ENCODE results near the gene ALX1.

The ALX1 gene

DNA sequence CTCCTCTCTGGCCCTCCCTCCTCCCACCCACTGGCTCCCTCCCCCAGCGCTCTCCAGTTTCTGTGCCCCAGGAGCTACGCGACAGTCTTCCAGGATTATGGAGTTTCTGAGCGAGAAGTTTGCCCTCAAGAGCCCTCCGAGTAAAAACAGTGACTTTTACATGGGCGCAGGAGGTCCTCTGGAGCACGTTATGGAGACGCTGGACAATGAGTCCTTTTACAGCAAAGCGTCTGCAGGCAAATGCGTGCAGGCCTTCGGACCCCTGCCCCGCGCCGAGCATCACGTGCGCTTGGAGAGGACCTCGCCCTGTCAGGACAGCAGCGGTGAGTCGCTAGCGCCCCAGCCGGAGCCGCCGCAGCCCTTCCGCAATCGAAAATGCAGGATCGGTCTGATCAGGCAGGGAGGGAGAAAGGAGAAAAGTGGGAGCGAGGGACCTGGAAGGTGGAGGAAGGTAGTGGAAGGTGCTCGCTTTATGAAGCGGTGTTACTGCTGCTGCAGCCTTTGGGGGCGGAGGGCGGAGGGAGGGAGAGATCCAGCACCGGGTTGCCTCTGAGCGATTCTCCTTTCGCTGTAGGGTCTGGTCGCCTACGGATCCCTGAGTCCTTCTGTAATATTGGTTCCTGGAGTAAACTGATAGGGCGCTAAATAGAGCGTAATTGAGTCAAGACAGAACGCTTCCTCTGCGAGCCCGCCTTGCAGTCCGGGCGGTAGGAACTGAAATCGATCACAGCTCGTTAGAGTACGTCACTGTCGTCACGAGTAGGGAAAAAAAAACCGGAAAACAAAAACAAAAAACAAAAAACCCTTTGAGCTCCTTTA is at the start of gene ALX1:
TSS of gene ALX1 (plus strand) at position 56 of the 819 bp plus-strand sequence. CDS start at position 98, 42 bp downstream.
- DNase-seq (ENCODE audit: low read depth, low spot score) = peak; percentile 57

DNA sequence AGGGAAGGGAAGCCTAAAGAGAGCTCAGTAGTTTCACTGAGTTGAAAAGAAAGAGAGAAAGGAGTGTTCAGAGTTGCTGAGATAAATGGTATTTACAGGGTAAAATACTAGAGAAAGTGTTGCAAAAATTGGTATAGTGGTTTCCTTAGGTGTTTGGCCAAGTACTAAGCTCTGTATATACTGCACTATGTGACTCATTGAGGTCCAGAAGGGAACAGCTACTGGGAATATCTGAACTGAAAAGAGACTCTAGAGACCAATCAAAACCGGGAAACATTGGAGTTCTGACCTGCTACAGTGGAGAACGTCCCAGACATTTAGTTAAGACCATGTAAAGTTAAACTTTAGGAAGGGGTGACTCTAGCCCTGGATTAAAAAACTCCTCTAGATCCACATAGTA is 42.7 kb upstream of the ALX1 start:
- no peak for DNase-seq (ENCODE audit: low read depth, low spot score)

DNA sequence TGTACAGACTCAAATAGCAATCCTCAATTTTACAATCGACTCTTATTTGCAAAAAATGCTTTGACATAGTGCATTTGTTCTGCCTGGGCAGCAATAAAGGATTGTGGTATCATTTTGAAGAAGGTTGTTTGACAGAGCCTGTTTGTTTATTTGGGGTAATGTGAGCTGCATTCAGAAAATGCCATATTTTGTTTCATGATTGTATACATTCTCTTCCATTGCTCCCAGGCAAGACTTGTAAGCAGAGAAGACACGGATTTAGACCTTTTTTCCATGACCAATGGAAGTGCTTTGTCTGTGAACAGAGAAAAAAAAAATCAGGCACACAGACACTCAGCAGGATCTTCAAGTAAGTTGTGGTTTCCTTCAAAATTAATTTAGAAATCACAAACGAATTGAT is 35.5 kb upstream of the ALX1 start:
- no peak for DNase-seq (ENCODE audit: low read depth, low spot score)

DNA sequence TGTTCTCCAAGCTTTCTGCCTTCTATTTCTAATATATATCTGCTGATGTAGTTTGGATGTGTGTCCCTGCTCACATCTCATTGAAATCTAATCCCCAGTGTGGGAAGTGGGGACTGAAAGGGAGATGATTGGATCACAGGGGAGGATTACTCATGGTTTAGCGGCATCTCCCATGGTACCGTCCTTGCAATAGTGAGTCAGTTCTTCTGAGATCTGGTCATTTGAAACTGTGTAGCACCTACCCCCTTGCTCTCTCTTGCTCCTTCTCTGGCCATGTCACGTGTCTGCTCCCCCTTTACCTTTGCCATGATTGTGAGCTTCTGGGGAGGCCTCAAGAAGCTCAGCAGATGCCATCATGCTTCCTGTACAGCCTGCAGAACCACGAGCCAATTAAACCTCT is 26.2 kb upstream of the ALX1 start:
- DNase-seq (ENCODE audit: low read depth, low spot score) = no peak

DNA sequence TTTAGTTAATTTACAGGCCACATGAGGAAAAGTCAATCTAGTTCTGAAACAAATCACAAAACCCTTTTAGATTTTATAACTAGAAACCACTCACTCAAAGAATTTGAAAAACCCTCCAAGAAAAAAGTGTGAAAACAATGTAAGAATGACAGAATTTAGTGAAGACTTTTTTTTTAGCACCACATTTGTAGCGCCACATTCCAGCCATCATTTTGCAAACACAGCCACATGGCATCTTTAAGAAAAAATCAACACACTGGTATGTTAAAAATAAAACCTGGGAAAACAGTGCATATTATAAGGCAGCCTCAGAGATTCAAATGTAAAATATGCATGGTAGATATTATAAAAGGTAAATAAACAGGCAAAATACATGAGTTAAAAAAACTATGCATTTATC is 22.3 kb upstream of the ALX1 start:
- no peak for DNase-seq (ENCODE audit: low read depth, low spot score)

DNA sequence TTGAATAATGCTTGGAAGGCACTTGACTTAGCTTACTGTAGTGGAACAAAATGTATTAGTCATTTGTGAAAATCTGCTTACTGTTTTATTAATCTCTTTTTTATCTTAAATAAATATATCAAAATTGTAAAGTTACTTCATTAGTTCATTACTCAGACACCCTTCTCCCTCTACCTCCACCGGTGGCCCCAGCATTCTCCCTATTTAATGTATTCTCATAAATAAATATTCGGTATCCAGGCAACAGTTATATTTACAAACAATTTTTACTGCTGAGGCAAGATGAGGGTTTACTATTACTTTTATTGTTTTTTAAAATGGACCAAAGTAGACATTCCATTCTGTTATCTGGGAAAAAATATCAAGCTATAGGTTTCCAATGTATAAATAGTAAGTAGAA is 19.6 kb upstream of the ALX1 start:
- DNase-seq (ENCODE audit: low read depth, low spot score) = no peak

DNA sequence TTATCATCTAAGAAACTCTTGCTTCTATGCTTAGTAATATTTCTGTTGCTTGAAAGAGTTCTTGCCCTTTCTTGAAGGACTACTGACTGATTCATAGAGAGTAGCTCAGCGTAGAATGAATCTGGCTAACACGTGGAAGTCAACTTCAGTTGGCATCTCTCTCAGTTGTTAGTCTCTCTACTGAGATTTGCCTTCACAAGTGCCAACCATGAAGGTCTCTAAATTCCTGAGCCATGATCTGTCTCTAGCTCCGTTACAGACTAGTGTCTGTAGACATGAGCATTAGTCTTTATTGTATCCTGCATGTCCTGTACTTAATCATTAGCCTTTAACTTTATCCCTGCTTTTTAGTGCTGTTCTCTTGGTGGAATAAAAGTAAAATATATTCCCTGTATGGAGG is 19.1 kb upstream of the ALX1 start:
- DNase-seq (ENCODE audit: low read depth, low spot score) = no peak

DNA sequence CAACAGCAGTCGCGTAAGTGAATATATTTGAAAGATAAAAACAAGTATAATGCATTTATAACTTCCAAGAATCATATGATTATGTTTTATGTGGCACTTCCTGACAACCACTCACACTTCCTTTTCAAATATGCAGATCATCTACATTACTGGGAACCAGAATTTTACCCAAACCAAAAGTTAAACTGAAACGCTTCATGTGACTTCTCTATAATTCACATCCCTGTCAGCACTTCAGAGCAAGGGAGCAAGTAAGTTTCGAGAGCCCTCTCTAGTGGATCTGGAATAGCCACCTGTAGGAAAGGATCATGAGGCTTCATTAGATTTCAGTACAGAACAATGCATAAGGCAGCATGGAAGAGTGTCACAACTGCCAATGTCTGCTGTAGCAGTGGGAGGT is 13.7 kb upstream of the ALX1 start:
- DNase-seq (ENCODE audit: low read depth, low spot score) = no peak

DNA sequence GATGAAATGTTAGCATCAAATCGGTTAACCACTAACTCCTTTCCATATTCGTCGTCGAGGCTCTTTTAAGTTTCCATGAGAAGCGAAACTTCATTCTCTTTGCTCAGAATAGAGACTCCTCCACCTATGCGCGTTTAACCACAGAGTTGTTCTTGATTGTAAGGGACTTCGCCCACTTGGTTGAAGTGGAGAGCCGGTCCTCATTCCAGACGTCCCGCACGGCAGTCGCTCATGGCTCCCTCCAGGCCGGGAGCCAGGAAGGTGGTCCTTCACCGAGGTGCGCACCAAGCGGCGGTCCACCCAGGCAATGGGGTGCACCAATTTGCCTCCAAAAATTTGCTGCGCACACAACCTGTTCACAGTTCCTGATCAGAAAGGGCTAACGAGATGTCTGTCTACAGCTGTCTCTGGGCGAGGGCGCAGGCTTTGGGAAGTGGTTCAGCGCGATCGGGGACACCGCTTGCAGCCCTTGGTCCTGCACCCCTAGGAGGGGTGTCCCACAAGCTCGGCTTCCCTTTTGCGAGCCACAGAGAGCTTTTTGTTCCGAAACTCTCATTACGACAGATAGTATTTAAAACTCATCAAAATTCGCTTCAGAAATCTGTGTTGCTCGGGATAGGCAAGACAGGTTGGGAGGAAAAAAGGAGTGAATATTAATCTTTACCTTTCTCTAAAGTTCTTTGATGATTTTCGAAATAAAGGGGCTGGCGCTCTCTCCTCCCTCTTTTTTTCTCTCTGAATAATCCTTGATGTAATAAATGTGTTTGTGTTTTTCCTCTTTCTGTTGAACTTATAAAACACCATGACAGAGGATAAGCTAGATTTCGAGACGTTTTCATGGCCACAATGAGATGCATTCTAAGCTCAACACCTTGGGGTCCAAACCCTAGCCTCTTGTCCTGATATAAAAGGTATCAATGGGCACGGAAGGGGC is 6.4 kb upstream of the ALX1 start:
- DNase-seq (ENCODE audit: low read depth, low spot score) = no peak

DNA sequence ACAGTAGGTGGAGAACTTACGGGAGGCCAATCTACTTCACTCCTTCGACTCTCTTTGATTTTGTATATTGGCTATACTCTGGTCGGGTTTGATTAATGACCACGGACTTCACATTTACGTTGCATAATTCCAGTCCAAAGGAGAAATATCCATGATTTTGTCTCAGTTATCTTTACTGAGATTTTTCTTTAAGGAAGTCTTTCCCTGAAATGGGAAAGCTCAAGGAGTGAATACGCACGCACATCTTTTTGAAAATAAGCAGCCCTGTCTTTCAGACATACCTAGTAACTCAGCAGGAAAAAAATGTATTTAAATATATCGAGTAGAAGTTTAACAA is 5.7 kb upstream of the ALX1 start:
- no peak for DNase-seq (ENCODE audit: low read depth, low spot score)

DNA sequence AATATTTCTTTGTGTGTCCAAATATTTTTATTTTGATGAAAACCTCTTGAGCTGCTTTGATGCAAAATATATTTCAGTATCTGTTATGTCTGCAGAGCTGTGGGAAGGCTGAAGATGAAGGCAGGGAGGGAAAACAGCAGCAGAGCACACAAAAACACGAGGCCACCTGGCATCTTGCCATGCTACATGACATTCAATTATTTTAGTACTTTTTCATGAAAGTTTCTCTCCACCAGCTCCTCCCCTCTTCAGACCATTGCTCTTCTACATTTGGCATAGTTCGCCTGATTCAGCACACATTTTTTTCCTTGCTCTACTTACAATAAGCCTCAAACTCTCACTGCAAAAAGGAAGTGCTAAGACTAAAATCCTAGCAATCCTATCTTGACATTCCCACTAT is 4.6 kb upstream of the ALX1 start:
- DNase-seq (ENCODE audit: low read depth, low spot score) = no peak

DNA sequence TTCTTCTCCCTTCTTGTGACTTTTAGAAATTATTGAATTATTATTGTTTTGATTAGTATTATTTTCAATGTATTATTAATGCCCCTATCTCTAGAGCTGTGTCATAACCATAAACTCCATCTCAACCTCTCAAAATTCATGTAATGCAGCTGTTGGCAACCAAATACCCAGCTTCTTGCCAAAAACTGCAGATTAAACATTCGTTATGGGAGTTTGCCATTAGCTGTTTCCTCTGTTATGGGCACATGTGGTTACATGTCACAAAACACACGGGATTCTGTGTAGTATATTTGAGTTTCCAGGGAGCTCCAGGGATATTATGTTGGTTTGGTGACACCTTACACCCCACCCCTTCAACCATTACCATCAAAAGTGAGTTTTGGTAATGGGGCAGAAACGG is 2.8 kb upstream of the ALX1 start:
- DNase-seq (ENCODE audit: low read depth, low spot score) = no peak

DNA sequence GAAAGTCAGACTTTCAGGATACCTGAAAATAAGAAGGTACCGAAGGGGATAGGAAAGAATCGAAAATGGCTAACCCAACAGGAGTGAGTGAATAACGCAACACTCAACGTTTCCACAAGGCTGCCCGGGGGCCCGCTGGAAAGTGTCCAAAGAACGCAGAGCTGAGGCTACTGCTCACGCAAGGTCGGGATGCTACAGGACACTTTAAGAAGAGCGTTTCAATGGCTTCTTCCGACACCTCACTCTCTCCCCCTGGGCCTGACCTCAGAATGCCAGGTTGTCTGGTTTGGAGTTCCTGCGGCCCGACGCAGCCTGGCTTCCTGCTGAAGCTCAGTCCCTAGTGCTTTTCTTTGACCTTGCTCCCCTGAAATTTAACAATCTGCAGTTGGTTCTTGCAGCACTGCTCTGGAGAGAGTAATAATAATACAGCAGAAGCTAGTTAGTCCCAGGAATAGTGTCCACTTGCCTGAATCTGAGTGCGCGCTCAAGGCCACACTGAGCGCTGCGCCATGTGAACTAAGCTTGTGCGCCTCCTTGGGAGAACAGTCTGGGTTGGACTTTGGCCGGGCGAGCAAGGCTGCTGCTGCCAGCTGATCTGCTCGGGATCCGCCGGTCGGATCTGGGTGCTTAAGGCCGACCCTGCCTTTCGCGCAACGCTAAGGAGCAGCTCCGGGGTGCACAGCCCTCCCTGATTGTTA is 2.0 kb upstream of the ALX1 start:
- no peak for DNase-seq (ENCODE audit: low read depth, low spot score)

DNA sequence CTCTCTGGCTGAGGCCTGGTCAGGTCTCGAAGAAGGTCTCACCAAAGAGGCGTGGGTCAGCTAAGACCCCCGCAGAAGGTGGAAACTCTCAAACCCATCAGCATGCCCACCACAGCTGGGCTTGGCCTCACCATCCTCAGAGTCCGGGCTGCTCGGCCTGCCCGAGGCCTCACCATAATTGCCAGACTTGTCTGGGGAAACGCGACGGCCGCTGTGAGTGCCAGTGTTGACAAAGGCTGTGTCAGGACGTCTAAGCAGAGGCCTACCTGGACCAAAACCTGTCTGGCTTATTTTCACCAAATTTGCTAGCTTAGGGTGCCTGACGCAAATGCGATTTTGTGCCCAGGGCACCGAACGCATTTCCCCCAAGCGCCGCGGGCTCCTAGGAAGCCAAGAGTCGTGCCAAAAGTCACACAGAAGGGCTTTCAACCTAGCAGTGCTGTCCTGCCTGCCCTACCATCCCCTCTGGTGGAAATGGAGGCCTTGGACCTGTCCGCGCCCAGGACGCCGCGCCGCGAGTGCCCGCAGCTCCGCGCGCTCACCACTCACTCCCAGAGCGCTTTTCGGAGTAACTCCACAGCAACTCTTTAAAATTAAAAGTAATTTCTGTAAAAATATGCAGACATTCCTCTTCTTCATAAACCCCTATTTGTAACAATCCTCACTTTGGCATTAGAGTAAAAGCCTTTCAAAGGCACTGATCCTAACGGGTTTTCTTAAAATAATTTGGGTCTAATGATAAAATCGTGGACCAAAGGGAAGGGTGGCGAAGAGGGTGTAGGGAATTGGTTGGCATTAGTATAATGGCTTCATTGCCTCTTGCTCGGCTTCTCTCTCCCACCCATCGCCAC is 1.2 kb upstream of the ALX1 start:
- no peak for DNase-seq (ENCODE audit: low read depth, low spot score)

DNA sequence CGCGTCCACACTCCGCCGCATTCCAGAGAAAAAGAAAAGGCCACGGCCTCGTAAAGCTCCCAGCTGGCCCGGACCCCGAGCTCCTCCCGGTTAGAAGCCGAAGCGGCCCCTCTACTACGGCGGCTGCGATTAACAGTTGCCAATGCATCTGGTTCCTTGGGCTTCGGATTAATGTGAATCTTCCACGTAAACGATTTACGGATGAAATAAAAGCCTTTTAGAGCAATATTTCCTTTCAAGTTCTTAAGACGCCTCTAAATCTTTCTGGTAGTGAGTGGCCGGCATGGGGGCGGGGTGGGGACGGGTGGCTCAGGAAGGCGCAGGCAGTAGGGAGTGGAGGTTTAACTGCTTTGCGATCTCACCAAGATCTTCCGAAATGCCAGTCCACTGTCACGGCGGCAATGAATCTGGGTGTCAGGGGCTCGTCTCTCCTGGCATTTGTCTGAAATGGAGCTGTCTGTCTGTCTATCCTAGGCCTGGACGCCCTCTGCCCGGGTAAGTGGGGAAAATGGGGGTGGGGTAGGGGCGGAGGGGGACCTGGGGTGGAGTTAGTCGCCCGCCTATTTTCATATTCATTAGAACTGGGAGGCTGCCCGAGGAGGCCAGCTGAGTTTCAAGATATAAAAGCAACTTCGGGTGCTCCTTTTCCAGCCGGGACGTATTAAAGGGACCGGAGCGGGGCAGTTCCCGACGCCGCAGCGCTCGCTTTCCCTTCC is 413 bp upstream of the ALX1 start:
- no peak for DNase-seq (ENCODE audit: low read depth, low spot score)

DNA sequence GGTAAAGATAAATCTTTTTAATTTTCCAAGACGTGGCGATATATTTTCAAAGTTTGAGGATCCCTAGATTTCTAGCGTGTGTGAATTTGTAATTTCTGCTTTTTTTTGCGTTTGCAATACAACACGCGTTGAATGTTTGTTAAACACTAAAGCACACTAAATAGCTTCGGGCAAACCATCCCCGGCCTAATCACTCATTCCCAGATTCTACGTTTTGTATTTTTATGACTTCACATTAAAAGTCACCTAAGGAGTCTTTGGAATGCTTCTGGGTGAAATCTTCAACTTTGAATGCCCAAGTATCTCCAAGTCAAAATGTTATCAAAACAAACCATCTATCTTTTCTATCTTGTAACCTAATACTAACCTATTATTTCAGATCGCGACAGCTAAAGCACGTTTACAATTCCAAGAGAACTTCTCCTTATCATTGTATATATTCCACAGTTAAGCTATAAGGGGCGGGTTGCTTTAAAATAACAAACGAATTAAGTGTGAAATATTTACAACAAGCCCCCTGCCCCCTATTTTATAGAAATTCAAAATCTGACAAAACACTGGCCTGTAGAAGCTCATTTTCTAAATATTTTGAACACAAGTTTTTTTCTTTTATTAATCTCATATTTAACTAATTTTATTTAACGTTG is 1.1 kb downstream of the ALX1 start:
- DNase-seq (ENCODE audit: low read depth, low spot score) = no peak

DNA sequence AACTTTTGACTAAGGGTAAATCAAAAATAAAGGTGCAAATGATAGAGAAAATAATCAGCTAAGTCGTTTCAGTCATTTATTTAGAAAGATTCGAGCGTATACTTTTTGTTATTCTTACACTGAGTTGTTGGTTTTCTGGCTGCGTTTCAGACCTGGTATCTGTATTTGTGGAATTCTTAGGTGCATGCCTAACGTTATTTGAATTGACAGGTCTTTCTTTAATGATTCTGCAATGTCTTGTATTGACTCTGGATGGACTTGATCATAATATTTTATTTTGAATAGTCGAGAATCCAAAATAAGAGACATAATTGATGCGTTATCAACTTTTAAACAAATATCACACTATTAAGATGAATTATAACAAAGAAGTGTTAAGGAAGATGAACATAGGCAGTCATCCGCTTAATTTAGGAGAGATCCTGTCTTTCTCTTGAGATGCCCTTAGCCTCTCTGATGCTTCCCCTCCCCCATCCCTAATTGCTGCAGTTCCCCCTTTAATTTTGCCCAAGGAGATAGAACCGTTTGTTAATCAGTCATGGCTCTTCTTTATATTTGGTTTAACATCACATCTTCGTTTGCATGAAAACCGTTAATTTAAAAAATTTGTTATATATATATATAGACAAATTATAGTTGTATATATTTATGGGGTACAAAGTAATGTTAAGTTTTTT is 1.8 kb downstream of the ALX1 start:
- no peak for DNase-seq (ENCODE audit: low read depth, low spot score)

DNA sequence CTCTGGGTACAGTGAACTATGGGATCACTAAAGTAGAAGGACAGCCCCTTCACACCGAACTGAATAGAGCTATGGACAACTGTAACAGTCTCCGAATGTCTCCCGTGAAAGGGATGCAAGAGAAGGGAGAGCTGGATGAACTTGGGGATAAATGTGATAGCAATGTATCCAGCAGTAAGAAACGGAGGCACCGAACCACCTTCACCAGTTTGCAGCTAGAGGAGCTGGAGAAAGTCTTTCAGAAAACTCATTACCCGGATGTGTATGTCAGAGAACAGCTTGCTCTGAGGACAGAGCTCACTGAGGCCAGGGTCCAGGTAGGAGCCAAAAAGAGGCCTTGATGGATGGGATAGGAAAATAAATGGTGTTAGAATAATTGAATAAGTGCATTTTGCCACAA is 3.5 kb downstream of the ALX1 start:
- DNase-seq (ENCODE audit: low read depth, low spot score) = no peak

DNA sequence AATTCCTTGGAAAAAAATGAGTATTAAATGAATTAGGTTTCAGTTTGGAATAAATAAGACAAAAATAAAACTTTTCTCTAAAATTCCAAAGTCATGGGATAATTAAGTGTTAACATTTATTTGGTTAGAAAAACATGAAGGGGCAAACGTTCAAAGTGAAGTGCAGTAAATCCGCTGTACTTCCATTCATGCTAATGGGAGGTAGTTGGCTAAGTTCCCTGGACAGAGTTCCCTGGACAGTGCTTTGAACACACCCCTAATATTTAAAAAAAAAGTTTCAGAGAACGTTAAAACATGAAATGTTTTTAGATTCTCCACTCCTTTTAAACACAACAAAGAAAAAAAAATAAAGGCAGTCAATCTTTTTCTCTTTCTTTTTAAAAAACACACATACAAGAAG is 16.3 kb downstream of the ALX1 start:
- DNase-seq (ENCODE audit: low read depth, low spot score) = no peak

DNA sequence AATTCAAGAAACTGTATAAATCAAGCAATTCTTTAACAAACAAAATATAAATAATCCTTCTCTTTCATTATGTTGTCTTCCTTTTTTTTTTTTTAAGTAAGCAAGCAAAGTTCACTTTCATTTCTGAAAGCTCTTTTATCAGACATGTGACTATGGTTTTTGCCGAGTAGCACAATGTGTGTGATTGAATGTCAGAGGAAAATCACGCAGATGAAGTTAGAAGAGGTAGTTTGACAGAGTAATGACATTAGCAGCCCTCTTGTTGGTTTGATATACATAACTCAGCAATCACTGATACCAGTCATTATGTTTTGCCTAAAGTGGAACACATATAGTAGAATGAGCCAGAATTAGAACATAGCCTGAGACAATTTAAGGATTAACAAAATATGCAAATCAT is 19.0 kb downstream of the ALX1 start:
- no peak for DNase-seq (ENCODE audit: low read depth, low spot score)

Measured in brain pericyte (primary cell).